Epidermal melanocyte (primary cell): Measurements from ENCODE around the gene RRAGB.
"Not testable (repeated sequence)": the region's sequence is repeated elsewhere in the genome, so short reads cannot be mapped to it uniquely, and the experiment has no call there.

Source experiments
- DNase-seq: peaks from one replicate; pipeline ENCODE4 v3.0.0; 2011; ENCODE audit warnings: low spot score; ENCODE audit not compliant: insufficient read length

The RRAGB gene

DNA sequence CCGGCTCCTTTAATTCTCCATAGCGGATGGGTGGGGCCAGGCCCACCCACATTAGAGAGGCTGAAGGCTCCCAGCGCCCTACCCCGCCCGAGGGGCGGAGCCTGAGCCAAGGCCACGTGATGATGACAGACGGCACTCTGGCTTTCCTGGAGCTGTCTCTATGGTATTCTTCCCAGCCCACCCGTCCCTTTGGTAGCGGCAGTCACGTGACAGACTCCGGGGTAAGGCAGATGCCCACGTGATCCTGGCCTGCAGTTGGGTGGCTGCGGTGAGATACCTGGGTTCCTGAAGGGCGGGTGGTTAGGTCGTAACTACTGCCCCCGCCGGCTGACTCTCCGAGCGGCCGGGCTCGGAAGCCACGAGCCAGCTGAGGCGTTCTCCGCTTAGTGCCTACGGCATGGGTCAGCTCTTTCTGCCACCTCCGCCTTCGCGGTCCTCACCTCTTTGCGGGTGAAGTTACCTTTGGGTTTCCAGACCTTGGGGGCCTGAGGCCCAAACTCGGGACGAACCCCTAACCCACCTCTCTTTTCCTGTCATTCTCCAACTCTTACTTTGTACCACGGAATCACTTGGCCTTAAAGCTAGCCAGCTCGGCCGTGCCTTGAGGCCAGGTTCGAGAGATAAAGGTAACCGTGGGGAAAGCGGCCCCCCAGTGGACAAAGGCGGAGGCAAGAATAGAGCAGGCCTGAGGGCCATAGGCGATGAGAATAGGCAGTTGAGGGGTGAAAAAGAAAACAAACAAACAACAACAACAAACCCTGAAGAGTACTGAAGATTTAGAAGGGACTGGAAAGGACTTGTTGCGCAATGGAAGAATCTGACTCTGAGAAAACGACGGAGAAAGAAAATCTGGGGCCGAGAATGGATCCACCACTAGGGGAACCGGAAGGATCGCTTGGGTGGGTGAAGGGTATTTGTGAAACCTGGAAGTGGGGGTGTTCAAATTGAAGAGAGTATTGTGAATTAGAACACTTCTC lies at the start of gene RRAGB:
TSS of gene RRAGB (plus strand) at position 229 of the 977 bp plus-strand sequence. CDS start at position 808, 579 bp downstream.
- peak; percentile 80 for DNase-seq

DNA sequence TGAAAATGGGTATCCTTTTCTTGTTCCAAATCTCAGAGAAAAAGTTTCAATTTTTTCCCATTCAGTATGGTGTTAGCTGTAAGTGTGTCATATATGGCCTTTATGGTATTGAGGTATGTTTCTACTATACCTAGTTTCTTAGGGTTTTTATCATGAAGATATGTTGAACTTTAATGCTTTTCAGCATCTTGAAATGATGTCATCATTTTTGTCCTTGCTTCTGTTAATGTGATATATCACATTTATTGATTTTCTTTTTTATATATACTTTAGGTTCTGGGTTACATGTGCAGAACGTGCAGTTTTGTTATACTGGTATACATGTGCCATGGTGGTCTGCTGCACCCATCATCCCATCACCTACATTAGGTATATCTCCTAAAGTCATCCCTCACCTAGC lies 49.5 kb upstream of the RRAGB start:
- DNase-seq = no peak

DNA sequence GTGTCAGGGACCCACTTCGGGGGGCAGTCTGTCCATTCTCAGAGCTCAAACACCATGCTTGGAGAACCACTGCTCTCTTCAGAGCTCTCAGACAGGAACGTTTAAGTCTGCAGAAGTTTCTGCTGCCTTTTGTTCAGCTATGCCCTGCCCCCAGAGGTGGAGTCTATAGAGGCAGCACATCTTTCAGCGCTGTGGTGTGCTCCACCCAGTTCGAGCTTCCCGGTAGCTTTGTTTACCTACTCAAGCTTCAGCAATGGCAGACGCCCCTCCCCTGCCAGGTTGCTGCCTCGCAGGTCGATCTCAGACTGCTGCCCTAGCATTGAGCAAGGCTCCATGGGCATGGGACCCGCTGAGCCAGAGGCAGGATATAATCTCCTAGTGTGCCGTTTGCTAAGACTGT lies 29.0 kb upstream of the RRAGB start:
- DNase-seq = not testable (repeated sequence)

DNA sequence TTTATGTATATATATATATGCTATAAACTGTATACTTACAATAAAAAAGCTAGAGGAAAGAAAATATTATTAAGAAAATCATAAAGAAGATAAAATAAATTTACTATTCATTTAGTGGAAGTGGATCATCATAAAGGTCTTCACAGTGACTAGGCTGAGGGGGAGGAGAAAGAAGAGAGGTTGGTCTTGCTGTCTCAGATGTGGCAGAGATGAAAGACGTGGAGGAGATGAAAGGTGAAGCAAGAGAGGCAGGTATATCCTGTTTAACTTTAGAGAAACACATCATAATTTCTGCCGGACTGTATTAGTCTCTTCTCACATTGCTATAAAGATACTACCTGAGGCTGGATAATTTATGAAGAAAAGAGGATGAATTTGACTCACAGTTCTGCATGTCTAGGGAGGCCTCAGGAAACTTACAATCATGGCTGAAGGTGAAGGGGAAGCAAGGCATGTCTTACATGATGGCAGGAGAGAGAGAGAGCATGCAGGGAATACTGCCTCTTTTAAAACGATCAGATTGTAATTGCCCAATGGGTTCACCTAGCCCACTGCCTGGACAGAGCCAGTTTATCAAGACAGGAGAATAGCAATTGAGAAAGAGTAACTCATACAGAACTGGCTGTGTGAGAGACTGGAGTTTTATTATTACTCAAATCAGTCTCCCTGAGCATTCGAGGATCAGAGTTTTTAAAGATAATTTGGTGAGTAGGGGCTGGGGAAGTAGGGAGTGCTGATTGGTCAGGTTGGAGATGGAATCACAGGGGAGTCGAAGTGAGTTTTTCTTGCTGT lies 22.1 kb upstream of the RRAGB start:
- no peak for DNase-seq

DNA sequence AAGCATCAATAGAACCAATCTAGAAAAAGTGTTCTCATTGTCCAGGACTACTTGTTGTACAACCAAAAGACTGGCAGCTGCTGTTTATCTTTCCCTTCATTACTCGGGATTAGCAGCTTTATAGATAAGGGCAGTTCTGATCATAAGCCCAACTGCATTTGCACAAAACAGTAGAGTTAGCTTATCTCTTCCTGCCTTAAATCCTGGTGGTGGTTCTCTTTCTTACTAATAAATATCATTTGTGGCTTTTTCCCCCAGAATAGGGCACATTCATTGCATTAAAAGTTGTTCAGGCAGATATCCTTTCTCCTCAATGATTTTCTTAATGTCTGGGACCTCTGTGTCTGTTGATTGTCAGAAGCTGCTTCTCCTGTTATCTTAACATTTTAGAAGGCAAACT lies 20.2 kb upstream of the RRAGB start:
- no peak for DNase-seq

- DNase-seq = no peak
These were observed 14.9 kb upstream of the RRAGB start for GRCh38 chrX:55702671-55703070.

- DNase-seq = not testable (repeated sequence)
These were observed 14.1 kb upstream of the RRAGB start for GRCh38 chrX:55703436-55703835.

GRCh38 chrX:55705066-55705465 lies 12.5 kb upstream of the RRAGB start:
- DNase-seq = not testable (repeated sequence)

- DNase-seq = no peak
These were observed 7.8 kb upstream of the RRAGB start for GRCh38 chrX:55709735-55710134.

GRCh38 chrX:55710701-55711100 lies 6.8 kb upstream of the RRAGB start:
- DNase-seq = no peak

- no peak for DNase-seq
These were observed 3.9 kb upstream of the RRAGB start for GRCh38 chrX:55713631-55714030.

DNA sequence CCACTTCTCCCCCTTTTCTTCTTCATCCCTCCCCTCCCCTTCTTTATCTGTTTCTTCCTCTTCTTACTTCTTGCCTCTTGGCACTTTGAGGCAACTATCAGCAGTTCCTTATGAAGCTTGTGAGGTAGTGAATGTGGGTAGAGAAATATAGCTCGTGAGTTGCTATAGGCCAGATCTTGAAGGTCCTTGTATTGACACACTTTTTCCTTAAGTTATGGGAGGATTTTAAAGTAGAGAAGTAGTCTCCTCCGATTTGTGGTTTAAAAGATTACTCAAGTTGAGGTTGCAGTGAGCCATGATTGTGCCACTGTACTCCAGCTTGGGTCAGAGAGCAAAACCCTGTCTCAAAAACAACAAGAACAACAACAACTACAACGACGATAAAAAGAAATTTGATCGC lies 3.4 kb upstream of the RRAGB start:
- DNase-seq = no peak

GRCh38 chrX:55715847-55716246 lies 1.7 kb upstream of the RRAGB start:
- DNase-seq = no peak

- no peak for DNase-seq
These were observed 612 bp upstream of the RRAGB start for GRCh38 chrX:55716937-55717336.

DNA sequence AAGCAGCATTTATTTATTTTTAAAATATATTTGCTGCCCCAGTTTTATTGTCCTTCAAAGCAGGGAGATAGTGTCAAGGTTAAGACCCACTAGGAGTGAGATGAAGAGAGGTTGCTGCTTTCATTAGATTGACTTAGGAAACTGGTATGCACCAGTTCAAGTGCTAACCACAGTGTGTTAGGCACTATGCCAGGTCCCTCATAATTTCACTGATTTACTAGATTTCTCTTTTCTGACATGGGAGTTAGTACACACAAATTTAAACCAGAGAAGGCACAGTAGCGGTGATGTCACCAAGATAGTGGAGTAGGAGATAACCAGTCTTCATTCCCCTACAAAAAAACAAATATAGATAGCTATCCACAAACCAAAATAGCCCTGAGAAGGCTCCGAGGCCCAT lies 14.3 kb downstream of the RRAGB start:
- no peak for DNase-seq

DNA sequence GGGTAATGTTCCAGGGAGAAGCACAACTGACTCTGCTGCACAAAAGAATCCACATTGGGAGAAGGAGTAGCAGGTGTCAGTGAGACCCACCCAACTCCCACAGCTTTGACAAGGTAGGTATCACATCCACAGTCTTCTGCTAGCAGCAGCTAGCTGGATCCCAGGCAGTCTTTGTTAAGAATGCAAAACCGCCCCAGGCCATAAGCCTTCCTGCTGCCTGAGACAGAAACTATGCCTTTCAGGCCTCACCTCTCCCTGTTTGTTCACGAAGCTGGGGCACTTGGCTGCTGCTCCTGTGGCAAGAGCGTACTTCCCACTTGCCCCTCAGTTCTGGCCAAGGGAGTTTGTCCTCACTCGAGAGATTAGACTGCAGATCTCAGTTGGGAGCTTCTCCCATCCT lies 21.4 kb downstream of the RRAGB start:
- DNase-seq = no peak

DNA sequence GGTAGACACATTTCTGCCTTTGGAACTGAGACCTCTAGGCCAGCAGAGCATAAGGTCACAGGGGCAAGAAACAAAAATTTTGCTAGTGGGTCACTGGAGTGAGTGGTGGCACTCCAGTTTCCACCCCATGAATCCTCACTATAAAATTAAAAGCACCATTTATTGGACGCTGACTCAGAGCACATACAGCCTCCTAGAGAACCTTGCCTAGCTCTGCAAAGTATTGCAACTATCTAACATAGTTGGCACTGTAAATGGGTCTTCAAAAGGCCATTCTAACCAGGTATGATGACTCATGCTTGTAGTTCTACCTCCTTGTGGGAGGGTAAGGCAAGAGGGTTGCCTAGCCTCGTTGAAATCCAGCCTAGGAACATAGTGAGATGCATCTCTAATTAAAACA lies 25.1 kb downstream of the RRAGB start:
- DNase-seq = no peak

GRCh38 chrX:55748463-55748862 lies 30.9 kb downstream of the RRAGB start:
- not testable (repeated sequence) for DNase-seq

DNA sequence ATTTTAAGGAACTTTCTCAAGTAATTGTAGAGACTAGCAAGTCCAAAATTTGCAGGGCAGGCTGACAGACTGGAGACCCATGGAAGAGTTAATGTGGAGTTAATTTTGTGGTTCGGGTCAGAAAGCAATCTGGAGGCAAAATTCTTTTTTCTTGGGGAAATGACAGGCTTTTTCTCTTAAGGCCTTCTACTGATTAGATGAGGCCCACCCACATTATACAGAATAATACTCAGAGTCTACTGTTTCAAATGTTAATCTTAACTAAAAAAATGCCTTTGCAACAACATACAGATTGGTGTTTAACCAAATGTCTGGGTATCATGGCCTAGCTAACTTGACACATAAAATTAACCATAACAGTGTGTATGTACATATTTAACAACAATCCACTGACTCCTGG lies 32.7 kb downstream of the RRAGB start:
- no peak for DNase-seq

- no peak for DNase-seq
These were observed 37.3 kb downstream of the RRAGB start for GRCh38 chrX:55754861-55755294.

GRCh38 chrX:55758033-55758432 lies 40.5 kb downstream of the RRAGB start:
- no peak for DNase-seq

GRCh38 chrX:55759478-55759877 lies 41.9 kb downstream of the RRAGB start:
- no peak for DNase-seq
